Right ventricle myocardium superior (tissue), 1 donor: ENCODE measurements around the gene AGPAT2. TPM values are rescaled to one million over a fixed set of nuclear protein-coding genes. Genes with fewer than 3 reads are reported as not detected.

Source experiments
- ATAC-seq: fragments of 200-7000 bp; cut with Tn5 transposase; one replicate; pipeline ENCODE4 v1.9.1; 2020; ENCODE audit warnings: mild to moderate bottlenecking; ENCODE audit not compliant: poor library complexity
- DNase-seq: peaks from one replicate; pipeline ENCODE4 v3.0.0-alpha.2; 2020
- intact Hi-C: fragments of 100-400 bp; cut with DNase I; formaldehyde crosslinking; loops from one replicate; pipeline ENCODE4 v1.11.2; 2022
- total RNA-seq: library from RNA; stranded (reverse); fragmentation: NEBNext Ultra II Directional; extraction: Animal tissue kit (Norgen Biotek cat#: 25700); gene quantifications from one replicate; pipeline ENCODE4 v1.2.1, GENCODE V29; 2021
- donor health status: DM: no; HTN: yes; CAD: no; lungs with severe emphysema.

The AGPAT2 gene
- total RNA-seq, 1 donor from 2014 or later = 48.6 TPM

DNA sequence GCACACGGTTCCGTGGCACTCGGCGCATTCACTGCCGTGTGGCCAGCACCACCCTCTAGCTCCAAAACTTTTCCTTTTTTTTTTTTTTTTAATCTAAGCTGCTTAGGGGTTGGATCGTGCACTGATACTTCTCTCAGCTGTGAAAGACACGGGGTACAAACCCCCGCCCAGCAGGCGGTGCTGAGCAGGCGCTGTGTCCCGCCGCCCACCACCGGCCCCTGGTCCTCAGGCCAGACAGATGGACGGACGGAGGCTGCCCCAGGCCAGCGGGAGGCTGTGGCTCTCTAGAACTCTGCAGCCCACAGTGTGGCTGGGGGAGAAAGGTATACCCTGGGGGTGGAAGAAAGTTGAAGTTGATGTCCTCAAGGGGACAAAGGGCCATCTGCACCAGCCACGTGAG, 6.2 kb downstream of the AGPAT2 start:
- intact Hi-C loops = no loop called here
- ATAC-seq (no peak), DNase-seq (no peak)

DNA sequence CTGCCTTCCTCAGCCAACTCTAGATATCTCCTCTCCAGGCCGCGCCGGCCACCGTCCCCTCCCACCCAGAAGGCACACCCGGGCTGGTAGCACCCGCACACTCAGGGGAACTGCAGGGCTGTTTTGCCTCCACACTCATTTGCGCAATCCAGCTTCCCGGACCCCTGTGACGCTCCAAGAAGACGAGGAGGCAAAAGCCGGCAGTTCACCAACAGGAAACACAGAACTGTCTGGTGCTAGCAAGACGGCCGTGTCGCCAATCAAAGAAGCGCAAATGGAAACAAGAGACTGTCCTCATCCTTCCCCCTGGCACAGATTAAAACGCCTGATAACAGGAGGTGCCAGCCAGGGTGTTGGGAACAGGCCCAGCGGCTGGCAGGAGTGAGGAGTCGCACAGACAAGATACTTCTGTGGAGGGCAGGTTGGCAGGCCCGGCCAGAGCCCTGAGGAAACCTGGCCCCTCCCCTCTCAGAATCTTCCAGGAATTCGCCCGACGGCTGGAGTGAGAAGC, 7.8 kb downstream of the AGPAT2 start:
- ATAC-seq = no peak
- intact Hi-C loops = no loop called here
- no peak for DNase-seq

DNA sequence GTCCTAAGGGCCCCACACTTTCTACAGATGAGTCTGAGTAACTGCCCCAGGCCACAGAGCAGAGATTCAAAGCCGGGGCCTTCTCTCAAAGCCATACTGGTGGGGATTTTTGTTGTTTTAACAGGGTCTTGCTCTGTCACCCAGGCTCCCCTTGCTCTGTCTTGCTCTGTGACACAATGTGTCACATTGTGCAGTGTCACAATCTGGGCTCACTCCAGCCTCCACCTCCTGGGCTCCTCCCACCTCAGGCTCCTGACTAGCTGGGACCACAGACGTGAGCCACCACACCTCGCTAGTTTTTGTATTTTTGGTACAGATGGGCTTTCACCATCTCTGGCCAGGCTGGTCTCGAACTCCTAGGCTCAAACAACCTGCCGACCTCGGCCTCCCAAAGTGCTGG, 8.6 kb downstream of the AGPAT2 start:
- intact Hi-C loops = no loop called here
- DNase-seq = no peak

DNA sequence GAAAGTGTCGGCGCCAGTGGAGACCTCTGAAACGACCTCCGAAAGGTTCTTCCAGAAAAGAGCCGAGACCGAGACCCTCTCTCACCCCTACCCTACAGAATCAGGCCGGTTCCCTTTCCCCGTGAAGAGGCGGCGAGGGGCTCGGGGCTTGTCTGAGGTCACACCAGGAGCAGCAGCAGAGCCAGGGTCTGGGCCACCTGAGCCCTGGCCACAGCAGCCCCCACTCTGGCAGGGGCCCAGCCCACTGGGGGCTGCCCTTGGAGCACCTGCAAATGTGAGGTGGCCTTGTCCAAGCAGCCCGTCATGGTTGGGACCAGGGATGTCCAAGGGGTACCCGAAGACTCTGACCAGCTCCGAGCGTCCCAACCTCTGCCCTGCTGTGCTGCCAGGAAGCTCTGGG, 9.2 kb downstream of the AGPAT2 start:
- ATAC-seq (no peak), DNase-seq (no peak)
- intact Hi-C loops = no loop called here

More for the DNA sequence above, 8.6 kb downstream of the AGPAT2 start:
- ATAC-seq = no peak

DNA sequence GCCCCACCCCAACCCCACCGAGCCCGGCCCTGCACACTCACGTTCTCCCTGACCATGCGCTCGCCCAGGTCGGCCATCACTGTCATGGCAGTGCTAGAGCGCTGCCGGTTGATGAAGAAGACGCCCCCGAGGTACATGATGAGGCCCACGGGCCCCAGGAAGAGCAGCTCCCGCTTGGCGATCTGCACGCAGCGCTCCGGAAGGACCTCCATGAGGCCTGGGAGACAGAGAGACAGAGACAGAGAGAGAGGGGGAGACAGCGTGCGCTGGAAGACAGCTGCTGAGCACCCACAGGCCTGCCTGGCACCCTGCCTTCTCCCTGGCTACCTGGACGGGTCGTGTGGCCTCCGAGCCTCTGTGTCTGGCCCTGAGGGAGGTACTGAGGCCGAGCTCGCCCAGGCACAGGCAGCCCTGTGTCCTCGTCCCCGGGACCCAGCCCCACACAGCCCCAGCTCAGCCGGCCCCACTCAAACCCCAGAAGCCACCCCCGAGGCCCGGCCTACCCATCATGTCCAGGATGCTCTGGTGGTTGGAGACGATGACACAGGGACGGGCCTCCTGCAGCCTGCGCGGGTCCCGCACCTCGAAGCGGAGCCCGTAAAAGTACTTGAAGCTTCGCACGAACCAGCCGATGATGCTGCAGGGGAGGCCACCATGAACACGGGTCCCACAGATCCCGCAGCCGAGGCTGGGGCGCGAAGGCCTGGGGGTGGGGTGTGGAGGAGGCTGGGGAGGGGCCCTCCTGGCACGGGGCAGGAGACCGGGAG, 10.2 kb downstream of the AGPAT2 start:
- ATAC-seq (no peak), DNase-seq (no peak)
- intact Hi-C loops = no loop called here

DNA sequence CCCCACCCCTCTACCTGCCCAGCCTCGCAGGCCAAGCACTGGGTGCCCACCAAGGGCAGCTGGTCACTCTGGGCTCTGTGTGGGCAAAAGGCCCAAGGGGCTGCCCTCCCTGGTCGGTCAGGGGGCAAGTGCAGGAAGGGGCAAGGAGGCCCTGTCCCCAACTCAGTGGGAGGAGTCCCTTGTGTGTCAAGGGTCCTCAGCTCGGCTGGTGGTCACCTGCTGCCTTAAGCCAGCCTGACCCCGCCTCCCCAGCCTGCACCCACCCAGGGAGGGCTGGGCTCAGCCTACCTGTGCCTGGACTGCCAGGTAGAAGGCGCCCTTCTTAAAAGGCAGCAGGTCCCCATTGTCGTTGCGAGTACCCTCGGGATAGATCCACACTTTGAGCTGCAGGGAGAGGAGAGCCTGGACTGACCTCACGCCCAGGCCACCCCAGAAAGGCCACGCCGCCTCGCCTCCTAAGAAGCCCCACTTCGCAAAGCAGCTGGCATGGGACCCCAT, 10.9 kb downstream of the AGPAT2 start:
- intact Hi-C loops = no loop called here
- ATAC-seq (no peak), DNase-seq (no peak)

DNA sequence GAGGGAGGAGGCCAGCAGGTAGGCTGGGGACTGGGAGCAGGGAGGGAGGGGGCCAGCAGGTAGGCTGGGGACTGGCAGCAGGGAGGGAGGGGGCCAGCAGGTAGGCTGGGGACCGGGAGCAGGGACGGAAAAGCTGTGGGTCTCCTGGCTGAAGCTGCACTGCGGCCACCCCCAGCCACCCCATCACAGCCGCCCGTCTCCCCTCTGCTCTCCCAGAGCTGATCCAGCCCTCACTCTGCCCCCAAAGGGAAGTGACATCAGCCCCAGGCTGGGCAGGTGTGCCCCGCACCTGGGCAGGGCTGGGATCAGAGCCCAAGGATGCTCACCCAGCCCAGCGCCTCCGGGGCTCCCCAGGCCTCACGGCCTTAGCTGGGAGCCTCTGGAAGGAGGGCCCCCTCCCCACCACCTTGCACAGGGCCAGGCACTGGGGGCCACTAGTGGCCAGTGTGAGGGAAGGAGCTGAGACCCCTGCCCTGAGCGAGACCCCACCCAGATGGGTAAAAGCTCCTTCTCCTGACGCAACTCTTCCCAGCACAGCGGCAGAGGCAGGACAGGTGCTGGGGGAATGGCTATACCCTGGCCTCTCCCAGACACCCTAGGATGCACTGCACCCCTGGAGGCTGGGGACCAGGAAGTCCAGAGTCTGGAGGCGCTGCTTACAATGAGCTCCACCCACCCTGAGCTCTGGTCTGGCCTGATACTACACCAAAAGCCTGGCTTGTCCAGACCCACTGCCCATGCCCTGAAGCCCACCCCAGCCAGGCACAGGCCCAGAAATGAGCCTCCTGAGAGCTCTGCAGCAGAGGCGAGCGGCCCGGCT, 11.6 kb downstream of the AGPAT2 start:
- intact Hi-C loops = no loop called here
- ATAC-seq (no peak), DNase-seq (no peak)

DNA sequence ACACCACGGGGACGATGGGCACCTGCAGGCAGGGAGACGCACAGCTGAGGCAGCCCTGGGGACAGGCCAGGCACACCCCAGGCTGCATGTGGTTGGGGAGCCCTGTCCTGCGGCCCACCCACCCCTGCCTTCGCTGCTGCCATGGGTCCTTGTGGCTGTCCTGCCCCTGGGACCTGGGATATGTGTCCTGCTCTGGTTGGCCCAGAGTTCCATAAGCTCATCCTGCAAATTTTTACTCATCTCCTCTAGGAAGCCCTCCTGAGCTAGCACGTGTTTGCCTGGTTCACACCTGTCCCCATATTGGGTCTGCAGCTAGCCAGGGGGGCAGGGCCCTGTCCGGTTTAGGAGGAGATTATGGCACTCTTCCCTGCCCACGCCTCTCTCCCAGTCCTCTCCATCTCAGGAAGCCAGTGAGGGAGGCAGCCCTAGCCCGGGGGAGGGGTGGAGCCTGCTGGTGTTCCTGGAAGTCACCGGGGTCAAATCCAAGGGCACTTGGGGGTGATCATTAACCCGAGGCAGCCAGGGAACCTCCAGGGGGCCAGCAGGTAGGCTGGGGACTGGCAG, 12.4 kb downstream of the AGPAT2 start:
- ATAC-seq (no peak), DNase-seq (peak; percentile 67)
- intact Hi-C loops = no loop called here

DNA sequence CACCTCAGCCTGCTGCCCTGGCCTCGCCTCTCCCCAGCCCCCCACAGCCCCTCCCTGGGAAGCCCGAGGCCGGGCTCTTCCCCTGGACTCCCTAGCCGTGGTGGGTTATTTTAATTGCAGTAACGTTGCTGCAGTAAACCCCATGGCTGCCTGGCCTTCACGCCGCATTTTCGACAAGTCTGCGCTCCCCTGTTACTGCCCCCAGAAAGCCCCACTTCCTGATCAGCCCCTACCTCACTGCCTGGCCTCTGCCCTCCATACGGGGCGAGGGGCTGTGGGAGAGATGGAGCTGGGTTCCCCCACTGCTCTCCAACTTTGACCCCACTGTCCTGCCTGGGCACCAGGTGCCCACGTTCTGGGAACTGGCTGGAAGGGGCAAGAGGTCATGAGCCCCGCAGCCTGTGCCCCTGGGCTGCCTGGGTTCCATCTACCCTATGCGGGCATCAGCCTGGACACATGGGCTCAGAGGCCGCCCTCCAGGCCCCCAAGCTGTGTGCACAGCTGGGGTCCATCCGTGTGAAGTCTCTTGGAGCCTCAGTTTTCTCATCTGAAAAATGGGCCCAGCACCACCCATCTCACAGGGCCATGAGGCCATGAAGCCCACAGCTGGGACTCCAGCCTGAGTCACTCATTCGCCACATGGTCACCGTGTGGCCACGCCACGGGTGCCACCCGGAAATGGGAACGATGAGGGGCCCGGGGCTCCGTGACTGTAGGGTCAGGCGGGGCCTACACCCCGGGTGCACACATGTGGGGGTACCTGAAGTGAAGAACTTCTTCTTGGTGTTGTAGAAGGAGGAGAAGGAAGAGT, 13.1 kb downstream of the AGPAT2 start:
- DNase-seq = no peak
- intact Hi-C loops = no loop called here
- ATAC-seq = no peak

DNA sequence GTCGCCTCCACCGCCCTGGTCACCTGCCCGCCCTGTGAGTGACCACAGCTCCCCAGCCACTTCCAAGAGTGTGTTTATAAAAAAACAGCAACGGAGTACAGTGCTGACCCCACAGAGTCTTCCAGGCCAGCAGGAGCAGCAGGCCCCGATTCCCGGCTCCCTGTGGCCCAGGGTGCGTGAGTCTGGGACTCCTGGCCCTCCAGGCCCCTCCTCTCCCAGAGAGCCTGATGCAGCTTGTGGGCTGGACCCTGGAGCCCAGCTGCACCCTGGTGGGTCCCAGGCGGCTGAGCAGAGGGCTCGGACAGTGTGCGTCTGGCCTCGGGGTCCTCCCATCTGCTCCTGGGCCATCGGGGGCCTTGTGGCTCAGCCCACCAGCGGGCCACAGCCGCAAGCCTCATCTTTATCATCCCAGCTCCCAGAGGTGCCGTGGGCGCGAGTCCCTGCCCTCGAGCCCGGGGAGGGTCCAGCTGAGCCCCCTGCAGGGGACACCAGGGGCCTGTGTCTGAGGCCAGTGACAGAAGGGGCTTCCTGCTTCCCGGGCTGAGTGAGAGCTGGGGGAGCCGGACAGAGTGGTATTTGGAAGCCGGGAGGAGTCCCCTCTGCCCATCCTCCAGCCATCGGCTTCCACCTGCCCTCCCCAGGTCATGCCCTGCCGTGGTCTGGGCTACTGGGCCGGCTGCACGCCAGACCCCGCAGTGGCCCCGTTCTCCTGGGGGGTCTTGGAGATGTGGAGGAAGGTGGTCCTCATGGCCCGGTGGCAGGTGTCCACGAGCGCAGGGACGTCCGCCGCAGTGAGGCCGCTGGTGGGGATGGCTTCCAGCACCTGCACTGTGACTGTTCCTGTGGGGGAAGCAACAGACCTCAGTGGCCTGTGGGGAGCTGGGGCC, 13.9 kb downstream of the AGPAT2 start:
- intact Hi-C loops = no loop called here
- DNase-seq = no peak
- peak; percentile 3 for ATAC-seq

DNA sequence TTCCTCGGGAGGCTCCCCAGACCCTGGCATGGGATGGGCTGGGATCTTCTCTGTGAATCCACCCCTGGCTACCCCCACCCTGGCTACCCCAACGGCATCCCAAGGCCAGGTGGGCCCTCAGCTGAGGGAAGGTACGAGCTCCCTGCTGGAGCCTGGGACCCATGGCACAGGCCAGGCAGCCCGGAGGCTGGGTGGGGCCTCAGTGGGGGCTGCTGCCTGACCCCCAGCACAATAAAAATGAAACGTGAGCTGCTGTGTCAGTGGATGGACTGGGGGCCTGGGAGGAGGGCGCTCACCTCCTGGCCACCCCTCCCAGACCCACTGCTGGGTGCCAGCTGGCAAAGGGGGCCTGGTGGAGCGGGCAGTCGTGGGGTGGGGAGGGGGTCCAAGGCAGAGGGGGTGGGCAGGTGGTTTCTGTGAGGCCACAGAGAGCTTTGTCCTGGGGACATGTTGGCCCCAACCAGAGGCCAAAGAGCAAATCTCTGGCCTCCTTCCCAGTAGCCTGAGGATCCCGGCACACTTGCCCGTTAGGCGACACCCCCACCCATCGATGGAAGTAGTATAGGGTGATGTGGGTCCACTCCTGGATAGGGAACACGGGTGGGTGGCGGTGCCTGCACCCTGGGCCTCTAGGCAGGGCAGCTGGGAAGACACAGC, 14.7 kb downstream of the AGPAT2 start:
- intact Hi-C loops = no loop called here
- DNase-seq (no peak), ATAC-seq (no peak)

DNA sequence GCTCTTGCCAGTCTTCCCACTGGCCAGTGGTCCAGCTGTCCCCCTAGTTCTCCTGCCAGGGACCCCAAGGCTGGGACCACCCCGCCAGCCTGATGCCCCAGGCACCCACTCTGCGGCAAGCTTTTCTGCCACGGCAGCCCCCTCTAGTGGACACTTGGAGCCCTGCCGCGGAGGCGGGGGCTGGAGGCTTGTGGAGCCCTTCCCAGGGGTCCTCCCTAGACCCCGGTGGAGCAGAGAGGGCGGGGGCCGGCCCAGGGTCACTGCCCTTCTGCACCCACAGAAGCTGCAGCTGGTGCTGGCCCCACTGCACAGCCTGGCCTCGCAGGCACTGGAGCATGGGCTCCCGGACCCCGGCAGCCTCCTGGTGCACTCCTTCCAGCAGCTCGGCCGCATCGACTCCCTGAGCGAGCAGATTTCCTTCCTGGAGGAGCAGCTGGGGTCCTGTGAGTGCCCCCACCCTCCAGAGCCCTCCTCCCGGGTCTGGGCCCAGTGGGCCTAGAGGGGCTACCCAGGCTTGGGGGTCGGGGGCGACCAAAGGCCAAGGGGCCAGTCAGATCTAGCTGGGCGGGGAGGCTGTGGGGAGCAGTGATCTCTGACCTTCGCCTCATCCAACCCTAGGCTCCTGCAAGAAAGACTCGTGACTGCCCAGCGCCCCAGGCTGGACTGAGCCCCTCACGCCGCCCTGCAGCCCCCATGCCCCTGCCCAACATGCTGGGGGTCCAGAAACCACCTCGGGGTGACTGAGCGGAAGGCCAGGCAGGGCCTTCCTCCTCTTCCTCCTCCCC, 15.4 kb downstream of the AGPAT2 start:
- no peak for DNase-seq
- ATAC-seq = peak; percentile 17
- intact Hi-C loops = no loop called here

DNA sequence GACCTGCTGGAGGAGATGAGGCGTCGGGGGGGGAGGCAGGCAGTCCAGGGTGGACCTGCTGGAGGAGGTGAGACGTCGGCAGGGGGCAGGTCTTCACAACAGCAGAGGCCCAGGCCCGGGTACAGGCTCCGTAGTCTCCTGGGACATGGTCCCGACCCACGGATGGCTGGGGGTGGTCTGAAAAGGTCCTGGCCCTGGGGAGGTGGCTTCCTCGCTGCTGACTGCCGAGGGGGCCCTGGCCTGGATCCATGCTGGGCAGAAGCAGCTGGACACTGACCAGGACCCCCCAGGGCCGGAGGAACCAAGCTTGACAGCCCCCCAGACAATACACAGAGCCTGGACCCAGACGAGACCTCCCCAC, 16.0 kb downstream of the AGPAT2 start:
- ATAC-seq (no peak), DNase-seq (no peak)
- intact Hi-C loops = no loop called here

DNA sequence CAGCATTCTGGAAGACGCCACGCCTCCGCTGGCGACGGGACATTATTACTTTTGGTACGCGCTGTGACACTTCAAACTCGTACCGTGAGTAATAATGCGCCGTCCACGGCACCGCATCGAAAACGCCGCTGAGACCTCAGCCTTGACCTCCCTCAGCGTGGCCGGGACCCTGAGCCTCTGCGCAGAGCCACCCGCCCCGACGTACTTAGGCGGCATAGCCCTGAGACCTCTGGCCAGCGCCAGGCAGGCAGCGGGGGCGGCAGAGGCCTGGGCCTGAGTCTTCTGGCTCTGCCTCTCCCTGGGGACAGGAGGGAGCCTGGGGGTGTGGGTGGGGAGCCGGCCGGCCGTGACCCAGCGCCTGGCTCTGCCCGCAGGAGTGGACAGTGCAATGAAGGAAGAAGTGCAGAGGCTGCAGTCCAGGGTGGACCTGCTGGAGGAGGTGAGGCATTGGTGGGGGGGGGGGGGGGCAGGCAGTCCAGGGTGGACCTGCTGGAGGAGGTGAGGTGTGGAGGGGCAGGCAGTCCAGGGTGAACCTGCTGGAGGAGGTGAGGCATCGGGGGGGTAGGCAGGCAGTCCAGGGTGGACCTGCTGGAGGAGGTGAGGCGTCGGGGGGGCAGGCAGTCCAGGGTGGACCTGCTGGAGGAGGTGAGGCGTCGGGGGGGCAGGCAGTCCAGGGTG, 16.5 kb downstream of the AGPAT2 start:
- intact Hi-C loops = no loop called here
- no peak for DNase-seq
- no peak for ATAC-seq

DNA sequence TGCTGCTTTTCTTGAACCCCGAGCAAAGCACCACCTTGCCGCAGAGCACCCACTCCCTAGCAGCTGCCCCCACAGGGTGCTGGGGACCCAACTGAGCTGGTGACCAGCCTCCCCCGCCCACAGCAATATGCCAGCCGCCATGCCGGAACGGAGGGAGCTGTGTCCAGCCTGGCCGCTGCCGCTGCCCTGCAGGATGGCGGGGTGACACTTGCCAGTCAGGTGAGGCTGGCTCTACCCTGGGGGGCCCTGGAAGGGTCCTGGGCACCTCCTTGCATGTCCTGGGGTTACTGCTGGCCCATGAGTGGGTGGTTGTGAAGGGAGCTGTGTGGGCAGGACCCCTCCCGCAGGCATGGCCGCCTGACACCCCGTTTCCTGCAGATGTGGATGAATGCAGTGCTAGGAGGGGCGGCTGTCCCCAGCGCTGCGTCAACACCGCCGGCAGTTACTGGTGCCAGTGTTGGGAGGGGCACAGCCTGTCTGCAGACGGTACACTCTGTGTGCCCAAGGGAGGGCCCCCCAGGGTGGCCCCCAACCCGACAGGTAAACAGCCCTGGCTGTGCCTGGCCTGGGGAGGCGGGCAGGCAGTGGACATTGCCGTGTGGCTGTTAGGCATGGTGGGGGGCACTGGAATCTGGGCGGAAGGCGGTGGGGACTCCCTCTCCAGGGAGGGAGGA, 17.3 kb downstream of the AGPAT2 start:
- no peak for ATAC-seq
- no peak for DNase-seq
- intact Hi-C loops = no loop called here
